PFSK-1 (cell line): ENCODE data around the gene C19orf47.

Source experiments
- FOXP2 ChIP-seq: optimal IDR thresholded peaks from 2 replicates; pipeline ENCODE3; 2011; ENCODE audit warnings: borderline replicate concordance, control low read depth, inconsistent platforms; ENCODE audit not compliant: insufficient read depth; ENCODE audit errors: extremely low read length, extremely low read depth
- POLR2AphosphoS5 ChIP-seq: IDR thresholded peaks from 2 replicates; pipeline ENCODE4 v1.6.1; 2012; ENCODE audit warnings: low read depth, mild to moderate bottlenecking, control low read depth, low read length, moderate library complexity
- SIN3A ChIP-seq: IDR thresholded peaks from 2 replicates; pipeline ENCODE4 v1.6.1; 2012; ENCODE audit warnings: mild to moderate bottlenecking, low read length, moderate library complexity, borderline replicate concordance; ENCODE audit not compliant: insufficient read depth
- TAF1 ChIP-seq: IDR thresholded peaks from 2 replicates; pipeline ENCODE4 v1.6.1; 2012; ENCODE audit warnings: low read length, control low read depth, borderline replicate concordance; ENCODE audit not compliant: insufficient read depth
- TF ChIP-seq, protein P1 (sequence below), 2 experiments: IDR thresholded peaks; 2 replicates each; pipeline versions ENCODE4 v1.6.1 to v1.8.0; 2011 to 2012; ENCODE audit warnings: low read depth in 2 of 2, low read length in 2 of 2, control low read depth in 1 of 2, inconsistent platforms in 1 of 2, mild to moderate bottlenecking in 1 of 2, moderate library complexity in 1 of 2; ENCODE audit not compliant: insufficient read depth in 1 of 2

DNA sequence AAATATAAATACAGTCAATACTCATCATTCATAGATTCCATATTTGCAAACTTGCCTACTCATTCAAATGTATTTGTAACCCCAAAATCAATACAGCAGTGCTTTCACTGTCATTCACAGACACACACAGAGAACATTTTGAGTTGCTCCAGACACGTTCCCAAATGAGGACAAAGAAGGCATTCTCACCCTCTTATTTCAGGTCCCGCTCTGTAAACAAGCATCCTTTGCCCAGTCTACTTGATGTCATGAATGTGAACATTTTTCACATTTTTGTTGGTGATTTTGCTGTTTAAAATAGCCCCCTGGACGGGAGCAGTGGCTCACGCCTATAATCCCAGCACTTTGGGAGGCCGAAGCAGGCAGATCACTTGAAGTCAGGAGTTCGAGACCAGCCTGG lies 15.5 kb downstream of the C19orf47 start:
- no peak for TF ChIP-seq POLR2AphosphoS5
- no peak for TF ChIP-seq TAF1
- TF ChIP-seq, protein P1, sequence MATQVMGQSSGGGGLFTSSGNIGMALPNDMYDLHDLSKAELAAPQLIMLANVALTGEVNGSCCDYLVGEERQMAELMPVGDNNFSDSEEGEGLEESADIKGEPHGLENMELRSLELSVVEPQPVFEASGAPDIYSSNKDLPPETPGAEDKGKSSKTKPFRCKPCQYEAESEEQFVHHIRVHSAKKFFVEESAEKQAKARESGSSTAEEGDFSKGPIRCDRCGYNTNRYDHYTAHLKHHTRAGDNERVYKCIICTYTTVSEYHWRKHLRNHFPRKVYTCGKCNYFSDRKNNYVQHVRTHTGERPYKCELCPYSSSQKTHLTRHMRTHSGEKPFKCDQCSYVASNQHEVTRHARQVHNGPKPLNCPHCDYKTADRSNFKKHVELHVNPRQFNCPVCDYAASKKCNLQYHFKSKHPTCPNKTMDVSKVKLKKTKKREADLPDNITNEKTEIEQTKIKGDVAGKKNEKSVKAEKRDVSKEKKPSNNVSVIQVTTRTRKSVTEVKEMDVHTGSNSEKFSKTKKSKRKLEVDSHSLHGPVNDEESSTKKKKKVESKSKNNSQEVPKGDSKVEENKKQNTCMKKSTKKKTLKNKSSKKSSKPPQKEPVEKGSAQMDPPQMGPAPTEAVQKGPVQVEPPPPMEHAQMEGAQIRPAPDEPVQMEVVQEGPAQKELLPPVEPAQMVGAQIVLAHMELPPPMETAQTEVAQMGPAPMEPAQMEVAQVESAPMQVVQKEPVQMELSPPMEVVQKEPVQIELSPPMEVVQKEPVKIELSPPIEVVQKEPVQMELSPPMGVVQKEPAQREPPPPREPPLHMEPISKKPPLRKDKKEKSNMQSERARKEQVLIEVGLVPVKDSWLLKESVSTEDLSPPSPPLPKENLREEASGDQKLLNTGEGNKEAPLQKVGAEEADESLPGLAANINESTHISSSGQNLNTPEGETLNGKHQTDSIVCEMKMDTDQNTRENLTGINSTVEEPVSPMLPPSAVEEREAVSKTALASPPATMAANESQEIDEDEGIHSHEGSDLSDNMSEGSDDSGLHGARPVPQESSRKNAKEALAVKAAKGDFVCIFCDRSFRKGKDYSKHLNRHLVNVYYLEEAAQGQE (IDR thresholded peaks at IDR 0.05; ENCODE audit: insufficient read depth in 1 of 2, low read depth in 2 of 2, low read length in 2 of 2) = no peak
- no peak for TF ChIP-seq SIN3A
- no peak for TF ChIP-seq FOXP2
